Neural cell (in vitro differentiated cells): ENCODE results near the gene MRC1. TPM values are rescaled to one million over a fixed set of nuclear protein-coding genes. Genes with fewer than 3 reads are reported as not detected.

Experiments used
- H2AFZ ChIP-seq: fragments of 200-600, 300-800 bp; sonication (generic), shearing (Covaris generic); 2 replicates; pipeline ENCODE4 v1.6.0; 2014; ENCODE audit warnings: low read depth, mild to moderate bottlenecking, antibody characterized with exemption, low read length, moderate library complexity
- H3F3A ChIP-seq: fragments of 200-600 bp; shearing (Covaris generic); 2 replicates; pipeline ENCODE4 v1.6.1; 2016; ENCODE audit warnings: mild to moderate bottlenecking, moderate library complexity, mixed read lengths, antibody characterized with exemption, low read length; ENCODE audit not compliant: insufficient read depth, poor library complexity, severe bottlenecking
- H3K27ac ChIP-seq: fragments of 200-600, 300-800 bp; sonication (generic), shearing (Covaris generic); 2 replicates; pipeline ENCODE4 v1.5.1; 2014; ENCODE audit warnings: mild to moderate bottlenecking, low read length, moderate library complexity
- H3K27me3 ChIP-seq: fragments of 300-800, 200-600 bp; sonication (generic), shearing (Covaris generic); 2 replicates; pipeline ENCODE4 v1.6.0; 2014; ENCODE audit warnings: mild to moderate bottlenecking, low read depth, low read length, moderate library complexity; ENCODE audit not compliant: insufficient read depth
- H3K36me3 ChIP-seq: fragments of 300-800, 200-600 bp; sonication (generic), shearing (Covaris generic); 2 replicates; pipeline ENCODE4 v1.5.1; 2014; ENCODE audit warnings: mild to moderate bottlenecking, antibody characterized with exemption, low read length, moderate library complexity; ENCODE audit not compliant: insufficient read depth
- H3K4me2 ChIP-seq: fragments of 300-800, 200-600 bp; sonication (generic), shearing (Covaris generic); 2 replicates; pipeline ENCODE4 v1.6.0; 2014; ENCODE audit warnings: mild to moderate bottlenecking, low read length
- H3K4me3 ChIP-seq: fragments of 300-800, 200-600 bp; sonication (generic), shearing (Covaris generic); 2 replicates; pipeline ENCODE4 v1.5.1; 2014; ENCODE audit warnings: mild to moderate bottlenecking, low read length, moderate library complexity
- H3K79me2 ChIP-seq: fragments of 200-600 bp; shearing (Covaris generic); replicated peaks from 2 replicates; pipeline ENCODE4 v1.6.0; 2014; ENCODE audit warnings: mild to moderate bottlenecking, low read length, moderate library complexity; ENCODE audit not compliant: insufficient read depth
- H3K9ac ChIP-seq: fragments of 300-800, 200-600 bp; sonication (generic), shearing (Covaris generic); 2 replicates; pipeline ENCODE4 v1.6.1; 2016; ENCODE audit warnings: mild to moderate bottlenecking, low read length, mixed read lengths
- H3K9me2 ChIP-seq: fragments of 200-600 bp; shearing (Covaris generic); 2 replicates; pipeline ENCODE4 v1.6.1; 2016; ENCODE audit warnings: mild to moderate bottlenecking, low read length, mixed read lengths; ENCODE audit not compliant: insufficient read depth
- H3K9me3 ChIP-seq: fragments of 200-600, 300-800 bp; sonication (generic), shearing (Covaris generic); 2 replicates; pipeline ENCODE4 v1.6.1; 2016; ENCODE audit warnings: mild to moderate bottlenecking, mixed run types, low read length, moderate library complexity, mixed read lengths
- H4K20me1 ChIP-seq: fragments of 200-600 bp; shearing (Covaris generic); 2 replicates; pipeline ENCODE4 v1.6.1; 2016; ENCODE audit warnings: mild to moderate bottlenecking, mixed run types; ENCODE audit not compliant: insufficient read depth
- CTCF ChIP-seq: fragments of 450-650 bp; IDR thresholded peaks from 2 replicates; pipeline ENCODE4 v1.5.1; 2014; ENCODE audit warnings: antibody characterized with exemption, mild to moderate bottlenecking, moderate library complexity; ENCODE audit not compliant: poor library complexity, severe bottlenecking
- EP300 ChIP-seq: fragments of 450-650 bp; conservative IDR thresholded peaks from 2 replicates; pipeline ENCODE4 v1.6.1; 2014; ENCODE audit warnings: antibody characterized with exemption, mild to moderate bottlenecking, moderate library complexity; ENCODE audit not compliant: poor library complexity, severe bottlenecking
- EZH2 ChIP-seq: fragments of 200-600, 300-800 bp; shearing (Covaris generic), sonication (generic); IDR thresholded peaks from 2 replicates; pipeline ENCODE4 v1.6.1; 2014; ENCODE audit warnings: antibody characterized with exemption, low read length, borderline replicate concordance, mild to moderate bottlenecking; ENCODE audit not compliant: insufficient read depth, poor library complexity, severe bottlenecking
- MXI1 ChIP-seq: fragments of 450-650 bp; conservative IDR thresholded peaks from 2 replicates; pipeline ENCODE4 v1.6.1; 2014; ENCODE audit warnings: antibody characterized with exemption, mild to moderate bottlenecking; ENCODE audit not compliant: poor library complexity, severe bottlenecking
- POLR2AphosphoS5 ChIP-seq: IDR thresholded peaks from 2 replicates; pipeline ENCODE4 v1.6.1; 2012
- RAD21 ChIP-seq: fragments of 450-650 bp; conservative IDR thresholded peaks from 2 replicates; pipeline ENCODE4 v1.6.1; 2014; ENCODE audit warnings: antibody characterized with exemption, mild to moderate bottlenecking, moderate library complexity
- REST ChIP-seq: IDR thresholded peaks from 2 replicates; pipeline ENCODE4 v1.6.1; 2012; ENCODE audit warnings: borderline replicate concordance
- SMC3 ChIP-seq: fragments of 450-650 bp; conservative IDR thresholded peaks from 2 replicates; pipeline ENCODE4 v1.6.1; 2014; ENCODE audit warnings: antibody characterized with exemption, mild to moderate bottlenecking, moderate library complexity; ENCODE audit not compliant: poor library complexity
- TAF1 ChIP-seq: IDR thresholded peaks from 2 replicates; pipeline ENCODE4 v1.6.1; 2012; ENCODE audit warnings: low read depth
- polyA plus RNA-seq: library from polyadenylated mRNA; depleted of rRNA; stranded (reverse); fragments of >200 nt; gene quantifications from 2 replicates; pipeline ENCODE4 v1.2.3, GENCODE V29; 2014

MRC1 gene
- polyA plus RNA-seq, 1 donor from 2014 or later, result not detected

- H3K27me3 ChIP-seq, result no peaks in the 10 kb centered on the region
Measured at GRCh38 chr10:17789396-17789795, 19.8 kb upstream of the MRC1 start.

GRCh38 chr10:17790651-17791050 lies 18.5 kb upstream of the MRC1 start:
- no peaks in the 10 kb centered on the region for H3K9me2 ChIP-seq
- H3K4me3 ChIP-seq, result no peak overlapping the region
- H2AFZ ChIP-seq, result no peak overlapping the region
- H3K4me2 ChIP-seq, result no peak overlapping the region
- H3K36me3 ChIP-seq, result no peaks in the 10 kb centered on the region
- H3K79me2 ChIP-seq, result no peaks in the 10 kb centered on the region
- H3F3A ChIP-seq, result no peaks in the 10 kb centered on the region
- no peak overlapping the region for H3K27ac ChIP-seq
- H3K9me3 ChIP-seq, result no peaks in the 10 kb centered on the region
- no peak overlapping the region for H3K9ac ChIP-seq
- TF ChIP-seq EP300 (no peak), MXI1 (no peak), EZH2 (no peak), REST (no peak), RAD21 (no peak), TAF1 (no peak), SMC3 (no peak), POLR2AphosphoS5 (no peak), CTCF (no peak)
- H4K20me1 ChIP-seq, result no peaks in the 10 kb centered on the region
- no peaks in the 10 kb centered on the region for H3K27me3 ChIP-seq

More at GRCh38 chr10:17789396-17789795, 19.8 kb upstream of the MRC1 start:
- no peaks in the 10 kb centered on the region for H3K36me3 ChIP-seq
- no peaks in the 10 kb centered on the region for H3K9me2 ChIP-seq
- H4K20me1 ChIP-seq, result no peaks in the 10 kb centered on the region
- H2AFZ ChIP-seq, result no peak overlapping the region
- H3K9me3 ChIP-seq, result no peaks in the 10 kb centered on the region
- H3K79me2 ChIP-seq, result no peaks in the 10 kb centered on the region
- no peak overlapping the region for H3K27ac ChIP-seq
- H3K9ac ChIP-seq, result no peak overlapping the region
- H3K4me3 ChIP-seq, result no peak overlapping the region
- no peak overlapping the region for H3K4me2 ChIP-seq
- no peaks in the 10 kb centered on the region for H3F3A ChIP-seq
- TF ChIP-seq EP300 (no peak), POLR2AphosphoS5 (no peak), REST (no peak), MXI1 (no peak), TAF1 (no peak), EZH2 (no peak)
